Neural progenitor cell (in vitro differentiated cells): ENCODE results near the gene EXOC3L2.

ENCODE experiments used
- EZH2 ChIP-seq: fragments of 200-600 bp; sonication (generic); IDR thresholded peaks from 2 replicates; pipeline ENCODE4 v1.6.1; 2017; ENCODE audit warnings: antibody characterized with exemption, mild to moderate bottlenecking, moderate library complexity
- TF ChIP-seq, protein P1 (sequence below): fragments of 200-600 bp; sonication (generic); IDR thresholded peaks from 2 replicates; pipeline ENCODE4 v1.5.1; 2017; ENCODE audit warnings: antibody characterized with exemption, mild to moderate bottlenecking

DNA sequence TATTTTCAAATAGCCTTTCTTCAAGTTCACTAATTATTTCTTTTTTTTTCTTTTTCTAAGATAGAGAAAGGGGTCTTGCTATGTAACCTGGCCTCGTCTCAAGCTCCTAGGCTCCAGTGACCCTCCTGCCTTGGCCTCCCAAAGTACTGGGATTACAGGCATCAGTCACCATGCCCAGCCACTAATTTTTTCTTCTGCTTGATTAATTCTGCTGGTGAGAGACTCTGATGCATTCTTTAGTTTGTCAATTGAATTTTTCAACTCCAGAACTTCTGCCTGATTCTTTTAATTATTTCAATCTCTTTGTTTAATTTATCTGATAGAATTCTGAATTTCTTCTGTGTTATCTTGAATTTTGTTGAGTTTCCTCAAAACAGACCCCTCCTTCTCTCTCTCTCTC lies 55.2 kb downstream of the EXOC3L2 start:
- TF ChIP-seq, protein P1, sequence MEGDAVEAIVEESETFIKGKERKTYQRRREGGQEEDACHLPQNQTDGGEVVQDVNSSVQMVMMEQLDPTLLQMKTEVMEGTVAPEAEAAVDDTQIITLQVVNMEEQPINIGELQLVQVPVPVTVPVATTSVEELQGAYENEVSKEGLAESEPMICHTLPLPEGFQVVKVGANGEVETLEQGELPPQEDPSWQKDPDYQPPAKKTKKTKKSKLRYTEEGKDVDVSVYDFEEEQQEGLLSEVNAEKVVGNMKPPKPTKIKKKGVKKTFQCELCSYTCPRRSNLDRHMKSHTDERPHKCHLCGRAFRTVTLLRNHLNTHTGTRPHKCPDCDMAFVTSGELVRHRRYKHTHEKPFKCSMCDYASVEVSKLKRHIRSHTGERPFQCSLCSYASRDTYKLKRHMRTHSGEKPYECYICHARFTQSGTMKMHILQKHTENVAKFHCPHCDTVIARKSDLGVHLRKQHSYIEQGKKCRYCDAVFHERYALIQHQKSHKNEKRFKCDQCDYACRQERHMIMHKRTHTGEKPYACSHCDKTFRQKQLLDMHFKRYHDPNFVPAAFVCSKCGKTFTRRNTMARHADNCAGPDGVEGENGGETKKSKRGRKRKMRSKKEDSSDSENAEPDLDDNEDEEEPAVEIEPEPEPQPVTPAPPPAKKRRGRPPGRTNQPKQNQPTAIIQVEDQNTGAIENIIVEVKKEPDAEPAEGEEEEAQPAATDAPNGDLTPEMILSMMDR: no peak
- TF ChIP-seq EZH2: no peak
